HL-60 (cell line): Measurements from ENCODE around the gene CDRT4.

Experiments
- DNase-seq, 2 experiments: peaks; one replicate each; pipeline ENCODE4 v3.0.0-alpha.2; 2010 to 2020; ENCODE audit warnings: low read depth in 1 of 2, low spot score in 1 of 2
- H3K27ac ChIP-seq: fragments of 250-450 bp; sonication (Bioruptor Pico); replicated peaks from 2 replicates; pipeline ENCODE4 v1.5.1; 2020; ENCODE audit warnings: mild to moderate bottlenecking, moderate library complexity
- H3K27me3 ChIP-seq: fragments of 250-450 bp; sonication (Bioruptor Pico); 2 replicates; pipeline ENCODE4 v1.5.1; 2021; ENCODE audit warnings: mild to moderate bottlenecking, moderate library complexity; ENCODE audit not compliant: insufficient read depth, poor library complexity, severe bottlenecking
- H3K4me3 ChIP-seq: replicated peaks from 2 replicates; pipeline ENCODE4 v1.5.1; 2011; ENCODE audit warnings: mild to moderate bottlenecking, control low read depth, low read length; ENCODE audit not compliant: insufficient read depth
- GABPA ChIP-seq: IDR thresholded peaks from 2 replicates; pipeline ENCODE4 v1.6.1; 2012; ENCODE audit warnings: low read depth
- POLR2AphosphoS5 ChIP-seq: IDR thresholded peaks from 2 replicates; pipeline ENCODE4 v1.6.1; 2012; ENCODE audit warnings: low read depth
- SPI1 ChIP-seq: IDR thresholded peaks from 2 replicates; pipeline ENCODE4 v1.6.1; 2012; ENCODE audit warnings: low read depth, mild to moderate bottlenecking, borderline replicate concordance
- TF ChIP-seq, protein P1 (sequence below): IDR thresholded peaks from 2 replicates; pipeline ENCODE4 v1.6.1; 2012; ENCODE audit warnings: low read depth; ENCODE audit not compliant: insufficient replicate concordance
- TF ChIP-seq, protein P2 (sequence below): IDR thresholded peaks from one replicate; pipeline ENCODE4 v1.5.1; 2011; ENCODE audit warnings: low read length, control low read depth, inconsistent platforms; ENCODE audit not compliant: insufficient read depth

Gene CDRT4

DNA sequence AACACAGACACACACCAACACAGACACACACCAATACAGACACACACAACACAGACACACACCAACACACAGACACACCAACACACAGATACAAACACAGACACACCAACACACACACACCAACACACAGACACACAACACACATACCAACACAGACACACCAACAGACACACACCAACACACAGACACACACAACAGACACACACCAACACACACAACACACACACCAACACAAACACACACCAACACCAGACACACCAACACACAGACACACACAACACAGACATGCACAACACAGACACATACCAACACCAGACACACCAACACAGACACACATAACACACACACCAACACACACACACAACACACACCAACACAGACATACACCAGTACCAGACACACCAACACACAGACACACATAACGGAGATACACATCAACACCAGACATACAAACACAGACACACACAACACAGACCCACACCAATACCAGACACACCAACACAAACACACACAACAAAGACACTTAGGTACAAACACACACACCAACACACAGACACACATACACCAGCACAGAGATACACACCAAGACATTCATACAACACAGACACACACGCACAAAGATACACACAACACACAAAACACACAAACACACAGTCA is 2.2 kb downstream of the CDRT4 start:
- no peak overlapping the region for H3K27ac ChIP-seq
- H3K4me3 ChIP-seq, result no peak overlapping the region
- TF ChIP-seq GABPA (no peak), SPI1 (no peak), POLR2AphosphoS5 (no peak)
- TF ChIP-seq, protein P1, sequence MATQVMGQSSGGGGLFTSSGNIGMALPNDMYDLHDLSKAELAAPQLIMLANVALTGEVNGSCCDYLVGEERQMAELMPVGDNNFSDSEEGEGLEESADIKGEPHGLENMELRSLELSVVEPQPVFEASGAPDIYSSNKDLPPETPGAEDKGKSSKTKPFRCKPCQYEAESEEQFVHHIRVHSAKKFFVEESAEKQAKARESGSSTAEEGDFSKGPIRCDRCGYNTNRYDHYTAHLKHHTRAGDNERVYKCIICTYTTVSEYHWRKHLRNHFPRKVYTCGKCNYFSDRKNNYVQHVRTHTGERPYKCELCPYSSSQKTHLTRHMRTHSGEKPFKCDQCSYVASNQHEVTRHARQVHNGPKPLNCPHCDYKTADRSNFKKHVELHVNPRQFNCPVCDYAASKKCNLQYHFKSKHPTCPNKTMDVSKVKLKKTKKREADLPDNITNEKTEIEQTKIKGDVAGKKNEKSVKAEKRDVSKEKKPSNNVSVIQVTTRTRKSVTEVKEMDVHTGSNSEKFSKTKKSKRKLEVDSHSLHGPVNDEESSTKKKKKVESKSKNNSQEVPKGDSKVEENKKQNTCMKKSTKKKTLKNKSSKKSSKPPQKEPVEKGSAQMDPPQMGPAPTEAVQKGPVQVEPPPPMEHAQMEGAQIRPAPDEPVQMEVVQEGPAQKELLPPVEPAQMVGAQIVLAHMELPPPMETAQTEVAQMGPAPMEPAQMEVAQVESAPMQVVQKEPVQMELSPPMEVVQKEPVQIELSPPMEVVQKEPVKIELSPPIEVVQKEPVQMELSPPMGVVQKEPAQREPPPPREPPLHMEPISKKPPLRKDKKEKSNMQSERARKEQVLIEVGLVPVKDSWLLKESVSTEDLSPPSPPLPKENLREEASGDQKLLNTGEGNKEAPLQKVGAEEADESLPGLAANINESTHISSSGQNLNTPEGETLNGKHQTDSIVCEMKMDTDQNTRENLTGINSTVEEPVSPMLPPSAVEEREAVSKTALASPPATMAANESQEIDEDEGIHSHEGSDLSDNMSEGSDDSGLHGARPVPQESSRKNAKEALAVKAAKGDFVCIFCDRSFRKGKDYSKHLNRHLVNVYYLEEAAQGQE, result no peak
- TF ChIP-seq, protein P2, sequence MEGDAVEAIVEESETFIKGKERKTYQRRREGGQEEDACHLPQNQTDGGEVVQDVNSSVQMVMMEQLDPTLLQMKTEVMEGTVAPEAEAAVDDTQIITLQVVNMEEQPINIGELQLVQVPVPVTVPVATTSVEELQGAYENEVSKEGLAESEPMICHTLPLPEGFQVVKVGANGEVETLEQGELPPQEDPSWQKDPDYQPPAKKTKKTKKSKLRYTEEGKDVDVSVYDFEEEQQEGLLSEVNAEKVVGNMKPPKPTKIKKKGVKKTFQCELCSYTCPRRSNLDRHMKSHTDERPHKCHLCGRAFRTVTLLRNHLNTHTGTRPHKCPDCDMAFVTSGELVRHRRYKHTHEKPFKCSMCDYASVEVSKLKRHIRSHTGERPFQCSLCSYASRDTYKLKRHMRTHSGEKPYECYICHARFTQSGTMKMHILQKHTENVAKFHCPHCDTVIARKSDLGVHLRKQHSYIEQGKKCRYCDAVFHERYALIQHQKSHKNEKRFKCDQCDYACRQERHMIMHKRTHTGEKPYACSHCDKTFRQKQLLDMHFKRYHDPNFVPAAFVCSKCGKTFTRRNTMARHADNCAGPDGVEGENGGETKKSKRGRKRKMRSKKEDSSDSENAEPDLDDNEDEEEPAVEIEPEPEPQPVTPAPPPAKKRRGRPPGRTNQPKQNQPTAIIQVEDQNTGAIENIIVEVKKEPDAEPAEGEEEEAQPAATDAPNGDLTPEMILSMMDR, result no peak
- H3K27me3 ChIP-seq, result no peaks in the 10 kb centered on the region
- no peak for DNase-seq

DNA sequence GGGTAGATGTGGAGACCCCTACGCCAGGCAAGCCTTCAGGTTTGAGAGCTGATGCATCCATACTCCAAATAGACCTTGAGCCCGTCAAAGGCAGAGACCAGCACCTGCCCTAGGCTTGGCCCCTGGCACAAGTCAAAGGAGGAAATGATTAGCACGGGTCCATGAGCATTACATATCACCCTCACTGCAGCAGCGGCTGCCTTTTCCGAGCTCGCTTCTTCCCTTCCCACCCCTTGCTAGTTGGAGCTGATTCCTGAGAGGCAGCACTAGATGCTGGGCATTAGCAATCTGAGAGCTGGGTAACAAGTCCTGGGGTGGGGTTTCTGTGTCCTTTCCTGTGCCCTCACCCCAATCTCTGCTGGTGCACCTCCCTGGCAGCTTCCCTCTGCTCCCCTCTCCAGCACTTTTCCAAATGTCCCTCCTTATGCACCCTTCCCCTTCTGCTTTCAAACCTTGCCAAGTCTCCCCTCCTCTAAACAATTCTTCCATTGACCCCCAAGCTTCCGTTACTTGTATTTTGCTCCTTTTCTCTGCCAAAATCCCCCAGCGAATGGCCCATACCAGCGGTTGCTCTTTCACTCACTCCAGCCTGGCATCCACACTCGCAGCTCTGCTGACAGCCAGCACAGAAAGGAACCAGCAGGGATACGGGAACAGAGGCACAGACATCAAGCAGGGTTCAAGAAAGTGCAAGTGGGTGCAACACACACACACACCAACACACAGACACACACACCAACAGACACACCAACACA is 3.0 kb downstream of the CDRT4 start:
- no peak overlapping the region for H3K4me3 ChIP-seq
- DNase-seq, result no peak
- TF ChIP-seq, protein P2, result no peak
- TF ChIP-seq POLR2AphosphoS5 (no peak), GABPA (no peak), SPI1 (no peak)
- TF ChIP-seq, protein P1, result no peak
- no peaks in the 10 kb centered on the region for H3K27me3 ChIP-seq
- H3K27ac ChIP-seq, result no peak overlapping the region

DNA sequence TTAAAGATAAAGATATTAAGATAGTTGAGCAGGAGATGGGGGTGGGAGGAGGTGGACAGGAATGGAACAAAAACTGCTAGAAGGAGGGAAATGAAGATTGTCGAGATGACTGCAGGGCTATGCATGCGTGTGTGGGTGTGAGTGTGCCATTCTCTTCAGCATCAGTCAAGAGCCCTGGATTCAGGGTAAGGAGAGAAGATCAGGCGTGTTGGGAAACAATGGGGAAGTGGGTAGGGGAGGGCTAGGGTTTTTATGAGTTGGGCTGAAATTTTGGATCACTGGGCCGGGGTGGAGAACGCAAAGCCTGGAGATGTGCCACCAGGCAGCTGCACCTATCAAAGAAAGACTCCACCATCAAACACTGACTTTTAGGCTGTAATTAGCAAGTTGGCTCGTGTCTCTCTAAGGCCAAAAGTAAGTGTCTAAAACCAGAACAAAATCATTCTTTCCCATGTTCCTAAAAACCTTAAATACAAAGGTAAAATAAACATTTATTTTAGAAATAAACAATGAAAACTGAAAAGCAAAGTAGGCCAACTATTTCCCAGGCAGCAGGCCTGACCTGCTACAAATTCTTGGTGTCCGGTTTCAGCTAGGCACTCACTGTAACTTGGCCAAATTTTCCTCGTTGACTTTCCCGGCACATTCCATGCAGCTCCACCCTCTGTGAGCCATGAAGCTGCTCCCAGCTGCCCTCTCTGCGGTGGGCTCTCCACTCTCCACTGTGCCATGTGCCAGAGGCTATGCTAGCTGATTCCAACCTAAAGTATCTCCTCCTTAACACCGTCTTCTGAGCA is 4.2 kb downstream of the CDRT4 start:
- TF ChIP-seq, protein P1, result no peak
- TF ChIP-seq GABPA (no peak), POLR2AphosphoS5 (no peak), SPI1 (no peak)
- TF ChIP-seq, protein P2, result no peak
- Histone ChIP-seq H3K4me3 (no peak overlapping the region), H3K27ac (no peak overlapping the region), H3K27me3 (no peaks in the 10 kb centered on the region)
- no peak for DNase-seq
